Measurements from ENCODE around the gene TMEM182.

TMEM182 gene, protein sequence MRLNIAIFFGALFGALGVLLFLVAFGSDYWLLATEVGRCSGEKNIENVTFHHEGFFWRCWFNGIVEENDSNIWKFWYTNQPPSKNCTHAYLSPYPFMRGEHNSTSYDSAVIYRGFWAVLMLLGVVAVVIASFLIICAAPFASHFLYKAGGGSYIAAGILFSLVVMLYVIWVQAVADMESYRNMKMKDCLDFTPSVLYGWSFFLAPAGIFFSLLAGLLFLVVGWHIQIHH

DNA sequence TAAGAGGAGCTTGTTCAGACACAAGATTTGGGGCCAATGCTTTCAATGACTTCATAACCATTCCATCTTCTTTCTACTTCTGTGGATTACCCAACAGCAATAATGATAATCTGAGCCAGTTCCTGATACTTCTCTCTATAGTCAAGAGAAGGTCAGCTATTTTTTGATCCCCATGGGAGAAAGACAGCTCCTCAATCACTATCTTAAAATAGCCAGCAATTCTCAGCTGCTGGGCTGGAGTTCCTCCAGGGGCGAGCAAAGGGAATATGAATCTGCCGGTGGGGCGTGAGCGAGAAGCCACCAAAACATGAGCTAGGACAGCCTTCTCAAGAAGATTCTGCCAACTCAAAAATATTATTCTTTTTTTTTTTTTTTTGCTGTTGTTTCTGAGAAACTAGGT lies at the start of gene TMEM182:
TSS of gene TMEM182 (plus strand) at position 269 of the 400 bp plus-strand sequence. CDS start 187 bp downstream, outside the sequence.
- DNase-seq: no peak

DNA sequence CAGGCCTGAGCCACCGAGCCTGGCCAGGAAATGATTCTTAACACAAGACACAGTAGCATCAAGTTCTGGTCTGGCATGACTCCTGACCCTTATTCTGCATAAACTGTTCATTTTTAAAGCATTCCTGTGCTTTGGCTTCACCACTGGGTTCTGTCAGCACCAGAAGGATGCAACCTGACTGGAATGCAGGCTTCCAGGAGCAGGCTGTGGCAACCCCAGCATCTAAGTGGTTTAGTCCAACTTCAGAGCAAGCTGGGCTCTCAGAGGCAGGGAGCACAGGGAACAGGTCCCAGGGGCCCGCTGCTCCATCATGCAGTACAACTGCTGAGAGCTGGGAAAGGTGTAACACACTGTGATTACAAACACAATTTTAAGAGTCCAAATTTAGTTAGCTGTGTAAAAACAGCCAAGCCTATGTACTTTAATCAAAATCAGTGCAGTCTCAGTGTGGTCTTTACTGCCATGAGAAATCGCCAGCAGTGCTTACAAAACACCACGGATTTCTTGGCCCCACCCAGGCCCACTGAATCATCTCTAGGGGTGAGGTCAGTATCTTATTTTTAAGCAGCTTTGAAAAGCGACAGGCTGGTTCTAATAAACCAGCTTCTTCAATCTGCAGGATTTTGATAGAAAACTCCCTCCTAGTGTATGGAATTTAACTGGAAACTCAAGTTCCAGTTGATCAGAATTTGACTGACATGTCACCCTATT lies 44.4 kb upstream of the TMEM182 start:
- DNase-seq: no peak

DNA sequence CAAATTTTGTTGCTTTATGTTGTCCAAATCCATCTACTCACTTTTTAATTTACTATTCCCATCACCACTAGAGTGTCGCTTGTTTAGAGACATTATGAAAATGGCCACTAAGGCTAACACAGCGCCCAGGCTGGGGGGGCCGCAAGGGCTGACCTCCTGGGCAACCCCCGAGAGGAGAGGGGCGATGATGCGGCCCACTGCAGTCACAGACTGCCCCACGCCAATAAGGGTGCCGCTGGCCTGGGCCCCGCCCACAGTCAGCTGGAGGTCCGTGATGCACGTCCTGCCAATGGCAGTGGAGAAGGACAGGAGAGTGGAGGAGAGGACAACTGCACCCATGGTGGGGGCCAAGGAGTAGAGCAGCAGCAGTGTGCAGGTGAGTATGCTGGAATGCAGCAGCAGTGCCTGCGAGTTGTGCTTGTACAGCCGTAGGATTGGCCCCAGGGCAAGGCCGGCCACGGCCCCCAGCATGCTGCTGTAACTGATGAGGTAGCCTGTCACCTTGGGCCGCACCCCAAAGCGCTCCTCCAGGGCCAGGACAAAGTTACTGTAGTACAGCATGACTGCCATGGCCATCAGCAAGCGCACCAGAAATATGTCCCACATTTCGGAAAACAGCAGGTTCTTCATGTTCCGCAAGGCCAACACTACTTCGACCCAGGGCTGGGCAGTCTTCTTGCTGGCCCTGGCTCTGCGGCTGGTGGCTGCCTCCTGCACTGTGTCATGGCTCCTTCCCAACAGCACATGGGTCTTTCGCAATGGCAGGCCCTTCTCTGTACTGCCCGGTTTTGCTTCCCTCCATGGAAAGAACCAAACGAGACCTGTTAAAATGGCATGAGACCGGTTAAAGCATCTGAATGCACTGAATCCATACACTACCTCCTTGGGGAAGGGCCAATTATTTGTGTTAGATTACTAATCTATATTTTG lies 43.2 kb upstream of the TMEM182 start:
- no peak for DNase-seq

DNA sequence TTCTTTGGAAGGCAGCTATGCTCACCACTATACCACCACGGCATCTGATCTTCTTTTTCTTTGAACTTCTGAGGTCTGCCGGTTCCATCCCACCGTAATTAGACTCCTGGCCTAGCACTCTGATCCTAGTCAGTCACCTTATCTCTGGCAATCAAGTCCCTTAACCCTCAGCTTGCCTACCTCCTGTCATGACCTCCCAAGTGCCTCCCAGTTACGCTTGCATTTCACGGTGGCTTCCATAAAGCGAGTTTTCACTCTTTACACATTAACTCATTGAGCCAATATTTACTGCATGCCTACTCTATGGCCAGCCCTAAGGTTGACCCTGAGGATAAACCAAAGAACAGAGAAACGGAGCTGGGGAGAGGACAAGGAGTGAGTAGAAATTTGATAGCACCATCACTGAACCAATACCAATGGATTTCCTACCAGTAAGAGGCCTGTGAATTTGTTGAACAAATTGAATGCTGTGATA lies 37.8 kb upstream of the TMEM182 start:
- DNase-seq: no peak

DNA sequence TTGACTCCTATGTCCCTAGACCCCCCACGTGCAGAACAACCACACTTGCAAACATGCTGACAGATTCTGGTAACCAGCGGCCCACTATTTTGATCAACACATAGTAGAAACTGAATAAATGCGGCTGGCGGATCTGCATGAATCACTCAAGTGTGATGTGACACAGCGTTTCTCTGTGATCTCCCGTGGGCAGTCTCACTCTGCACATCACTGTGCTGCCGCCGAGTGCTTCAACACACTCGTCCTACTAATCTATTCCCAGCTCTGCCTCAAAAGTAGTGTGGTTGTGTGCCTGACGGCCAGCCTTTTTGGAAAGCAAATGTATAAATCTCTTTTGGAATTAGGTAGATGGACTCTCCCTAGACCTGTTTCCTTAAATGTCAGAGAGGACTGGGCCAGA lies 37.3 kb upstream of the TMEM182 start:
- no peak for DNase-seq

DNA sequence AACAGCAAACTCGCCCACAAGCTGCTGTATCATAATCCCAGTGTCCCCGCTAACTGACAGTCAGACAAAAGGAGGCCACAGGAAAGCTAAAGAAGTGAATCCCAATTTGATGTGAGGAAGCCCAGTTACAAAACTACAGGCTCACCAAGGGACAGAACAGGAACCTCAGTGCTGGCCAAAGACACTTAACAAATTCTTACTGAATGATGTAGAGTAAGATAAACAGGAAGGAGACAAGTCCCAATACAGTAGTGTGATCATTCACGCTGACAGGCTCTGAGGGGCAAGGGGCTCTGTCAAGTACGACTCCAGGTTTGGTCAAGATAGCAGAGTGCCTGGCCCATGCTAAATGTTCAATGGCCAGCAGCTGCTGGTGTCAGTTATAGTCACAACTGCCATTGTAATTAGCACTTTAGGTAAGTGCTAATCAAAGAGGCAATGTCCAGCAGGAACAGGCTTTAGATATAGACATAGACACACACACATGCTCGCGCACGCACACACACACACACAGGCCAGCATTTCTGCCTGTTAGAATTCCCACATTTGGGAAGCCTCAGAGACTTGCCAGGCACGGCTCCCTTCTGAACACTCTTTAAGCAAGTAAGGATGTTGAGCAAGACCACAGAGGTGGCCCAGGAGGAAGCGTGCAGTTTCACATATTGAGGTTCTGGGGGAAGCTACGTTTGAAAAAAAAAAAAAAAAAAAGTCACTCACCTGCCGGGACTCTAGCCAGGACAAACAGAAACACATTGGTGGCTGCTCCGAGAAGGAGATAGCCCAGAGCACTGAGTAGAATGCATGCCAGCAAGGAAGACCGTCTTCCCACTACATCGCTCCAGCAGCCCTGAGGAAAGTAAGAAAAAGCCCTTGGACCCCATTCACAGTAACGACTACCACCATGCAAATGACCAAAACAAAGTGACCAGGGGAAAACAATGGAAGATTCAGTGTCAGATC lies 35.4 kb upstream of the TMEM182 start:
- DNase-seq: no peak

DNA sequence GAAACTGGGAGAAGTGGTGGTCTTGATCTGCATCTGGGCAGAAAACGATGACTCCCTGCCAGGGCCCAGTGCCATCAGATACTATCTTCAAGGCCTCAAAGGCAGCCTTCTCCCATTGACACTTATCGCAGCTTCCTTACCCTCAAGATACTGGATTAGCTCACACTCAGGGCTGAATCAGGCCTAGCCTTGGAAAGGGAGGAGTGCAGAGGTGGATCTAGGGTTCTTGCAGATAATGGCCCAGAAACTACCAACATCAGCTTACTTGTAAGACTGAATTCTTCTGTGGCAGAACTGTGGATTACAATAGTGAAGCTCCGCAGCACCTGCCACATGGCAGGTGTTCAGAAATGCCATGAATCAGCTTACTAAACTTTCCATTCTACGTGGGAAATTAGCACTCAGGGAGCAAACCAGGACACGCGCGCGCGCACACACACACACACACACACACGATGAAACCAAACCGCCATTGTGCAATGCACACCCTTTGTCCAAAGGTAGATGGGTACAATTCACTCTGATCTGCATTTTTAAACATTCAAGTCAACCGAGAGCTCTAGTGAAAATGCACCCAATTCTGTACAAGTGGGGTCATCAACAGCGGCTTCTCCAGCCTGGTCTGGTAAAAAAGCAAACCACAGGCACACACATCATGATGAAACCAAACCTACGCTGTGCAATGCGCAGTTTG lies 26.3 kb upstream of the TMEM182 start:
- DNase-seq: peak; percentile 36

DNA sequence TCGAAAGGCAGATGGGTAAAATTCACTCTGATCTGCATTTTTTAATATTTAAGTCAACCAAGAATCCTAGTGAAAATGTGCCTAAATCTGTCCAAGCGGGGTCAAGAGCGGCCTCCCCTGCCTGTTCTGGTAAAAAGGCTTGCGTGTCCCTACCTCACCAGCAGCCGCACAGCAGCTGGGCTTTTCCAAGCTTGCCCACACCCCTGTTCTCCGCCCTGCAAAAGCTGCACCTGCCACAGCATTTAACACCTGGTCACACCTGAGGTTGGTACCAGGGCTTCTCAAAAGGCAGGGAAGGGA lies 25.8 kb upstream of the TMEM182 start:
- no peak for DNase-seq

DNA sequence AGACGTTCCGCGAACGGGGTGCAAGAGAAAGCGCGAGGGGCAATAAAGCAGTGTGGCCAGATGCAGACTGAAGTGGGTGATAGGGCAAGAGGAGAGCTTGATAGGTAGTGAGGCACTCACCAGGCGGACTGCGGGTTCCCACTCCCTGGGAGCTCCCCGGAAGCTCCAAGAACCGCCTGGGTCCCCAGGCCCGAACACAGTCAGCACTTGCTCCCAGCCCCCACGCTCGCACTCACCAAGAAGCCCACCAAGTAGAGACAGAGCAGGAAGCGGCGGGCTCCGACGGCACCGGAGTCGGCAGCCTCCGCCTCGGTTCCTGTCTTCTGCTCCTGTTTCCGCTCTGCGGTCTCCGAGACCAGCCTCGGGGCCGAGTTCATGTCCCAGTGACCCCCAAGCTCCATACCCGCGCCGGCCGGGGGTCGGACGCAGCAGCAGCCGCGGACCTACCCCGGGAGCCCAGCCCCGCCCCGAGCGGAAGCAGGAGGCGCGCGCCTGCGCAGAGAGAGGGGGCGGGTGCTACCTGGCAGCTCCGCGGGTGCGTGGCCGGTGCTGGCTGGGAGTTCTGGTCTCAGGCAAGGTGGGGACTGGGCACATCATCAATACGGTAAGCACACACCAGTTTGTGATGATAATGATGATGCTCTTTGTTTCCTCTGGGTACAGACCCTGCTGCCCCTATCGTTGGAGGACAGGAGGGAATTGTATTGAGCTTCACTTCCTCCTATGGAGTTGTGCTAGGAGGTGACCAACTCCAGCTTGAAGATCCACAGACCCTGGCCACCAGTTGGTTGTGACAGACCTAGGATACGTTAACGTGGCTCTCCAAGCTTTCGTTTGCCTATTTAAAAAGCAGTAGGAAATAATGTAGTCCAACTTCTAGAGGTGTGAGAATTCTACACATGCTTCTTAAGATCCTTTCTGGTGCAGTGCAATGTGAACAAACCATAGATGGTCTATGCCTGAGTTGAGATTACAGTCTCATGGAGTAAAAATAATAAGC lies 25.1 kb upstream of the TMEM182 start:
- peak; percentile 68 for DNase-seq

DNA sequence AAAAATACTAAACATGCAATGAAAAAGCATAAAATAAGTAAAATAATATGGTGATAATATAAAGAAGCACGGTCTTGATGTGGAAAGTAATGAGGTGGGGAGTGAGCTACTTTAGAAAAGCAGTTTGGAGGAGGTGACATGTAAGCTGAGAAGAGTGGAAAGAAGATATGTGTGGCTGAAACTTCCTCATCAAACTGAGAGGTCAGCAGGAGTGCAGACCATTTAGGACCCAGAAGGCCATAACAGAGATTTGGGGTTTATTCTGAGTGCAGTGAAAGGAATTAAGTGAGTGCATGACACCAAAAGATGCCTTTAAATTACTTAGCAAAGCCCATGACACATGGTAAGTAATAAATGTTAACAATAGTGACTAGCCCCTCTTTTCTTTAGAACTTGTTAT lies 24.4 kb upstream of the TMEM182 start:
- no peak for DNase-seq

DNA sequence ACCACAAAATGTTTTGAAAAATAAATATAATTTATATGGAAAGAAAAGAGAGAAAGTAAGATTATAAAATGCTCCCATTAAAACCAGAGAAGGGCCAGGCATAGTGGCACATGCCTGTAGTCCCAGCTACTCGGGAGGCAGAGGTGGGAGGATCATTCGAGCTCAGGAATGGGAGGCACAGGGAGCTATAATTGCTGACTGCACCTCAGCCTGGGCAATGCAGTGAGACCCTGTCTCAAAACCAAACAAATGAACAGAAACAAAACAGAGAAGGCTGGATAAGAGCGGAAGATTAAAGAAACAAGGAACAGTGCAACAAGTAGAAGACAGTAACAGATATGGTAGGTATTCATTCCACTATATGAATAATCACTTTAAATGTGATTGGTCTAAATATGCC lies 18.6 kb upstream of the TMEM182 start:
- no peak for DNase-seq

DNA sequence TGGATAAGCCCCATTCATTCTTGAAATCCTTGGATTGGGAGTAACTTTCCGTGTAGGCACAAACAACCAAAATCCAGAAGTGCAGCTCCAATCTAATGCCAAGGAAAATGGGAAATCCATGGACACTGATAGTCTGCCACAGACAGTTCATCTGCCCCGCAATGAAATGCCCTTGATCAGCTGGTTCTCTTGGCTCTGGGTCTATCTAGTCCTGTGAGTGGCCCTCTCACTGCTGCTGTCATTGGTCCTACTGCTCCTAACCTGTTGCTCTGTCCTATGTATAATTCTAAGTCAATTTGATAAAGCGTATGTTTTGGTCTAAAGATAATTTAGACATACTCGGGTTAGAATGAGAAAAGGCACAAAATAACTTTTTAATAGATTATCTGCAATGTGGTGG lies 13.7 kb upstream of the TMEM182 start:
- no peak for DNase-seq

DNA sequence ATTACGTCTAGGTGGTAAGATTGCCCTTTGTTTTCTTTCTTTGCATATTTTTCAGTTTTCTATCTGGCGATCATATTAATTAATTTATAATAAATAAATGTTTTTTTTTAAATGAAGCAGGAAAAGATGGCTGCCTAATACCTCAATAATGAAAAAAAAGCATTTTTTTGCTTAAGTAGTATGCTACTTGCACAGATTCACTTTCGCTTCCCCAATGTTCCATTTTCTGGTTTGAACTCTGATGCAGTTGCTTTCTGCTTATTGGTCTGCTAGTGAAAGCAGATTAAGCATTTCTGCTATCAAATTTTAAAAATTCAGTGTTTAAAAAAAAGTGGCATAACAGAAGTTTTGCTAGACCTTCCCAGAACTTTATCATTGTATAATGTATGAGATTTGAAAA lies 11.9 kb upstream of the TMEM182 start:
- DNase-seq: no peak

DNA sequence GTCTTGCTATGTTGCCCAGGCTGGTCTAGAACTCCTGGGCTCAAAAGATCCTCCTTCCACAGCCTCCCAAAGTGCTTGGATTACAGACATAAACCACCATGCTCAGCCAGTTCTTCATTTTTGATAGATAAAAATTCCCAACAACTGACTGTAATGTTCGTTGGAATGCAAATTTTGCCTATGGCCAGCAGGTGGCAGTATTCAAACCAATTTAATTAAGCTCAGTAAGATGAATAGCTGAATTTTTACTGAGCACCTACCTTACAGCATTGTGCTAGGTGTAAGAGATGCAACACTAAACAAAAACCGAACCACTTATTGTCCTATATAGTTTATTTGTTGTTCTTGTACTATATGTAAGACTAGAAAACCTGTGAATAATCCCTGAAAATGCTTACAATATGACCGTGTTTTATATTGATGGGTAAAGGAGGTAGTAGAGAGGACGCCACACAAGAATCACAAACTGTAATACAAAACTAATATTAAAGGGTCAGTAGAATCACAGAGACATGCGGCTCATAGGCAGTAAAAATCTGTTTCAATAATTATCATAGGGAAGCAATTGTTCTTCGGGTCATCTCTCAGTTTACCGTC lies 8.2 kb upstream of the TMEM182 start:
- peak; percentile 47 for DNase-seq

DNA sequence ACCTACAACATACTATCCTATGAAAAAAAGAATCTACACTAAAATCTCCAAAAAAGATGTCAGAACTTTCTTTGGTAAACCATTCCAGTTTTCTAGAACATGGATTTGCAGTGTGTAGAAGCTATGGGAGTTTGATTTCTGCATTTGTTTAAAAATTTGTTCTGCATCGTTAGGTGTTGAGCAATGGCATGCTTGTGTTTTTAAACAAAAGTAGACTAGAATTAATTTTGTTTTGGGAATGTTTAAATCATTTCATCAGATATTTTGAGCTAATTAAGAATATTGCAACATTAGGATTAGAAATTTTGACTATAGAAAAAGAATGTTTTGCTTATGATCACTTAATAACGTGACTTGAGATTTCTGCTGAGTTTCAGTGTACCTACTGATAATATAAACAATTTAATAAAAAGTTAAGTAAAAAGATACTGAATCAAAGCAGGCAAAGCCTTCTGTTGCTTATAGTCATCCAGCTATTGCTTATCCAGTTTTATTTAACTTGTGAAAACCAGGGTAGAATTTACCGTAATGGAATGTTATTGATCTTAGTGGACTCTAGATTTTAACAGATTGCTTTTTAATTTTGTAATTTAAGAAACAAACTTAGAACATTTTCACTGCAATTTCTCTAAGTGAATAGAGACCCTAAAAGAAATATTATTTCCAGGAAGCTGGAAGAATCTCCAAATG lies 7.2 kb upstream of the TMEM182 start:
- no peak for DNase-seq

DNA sequence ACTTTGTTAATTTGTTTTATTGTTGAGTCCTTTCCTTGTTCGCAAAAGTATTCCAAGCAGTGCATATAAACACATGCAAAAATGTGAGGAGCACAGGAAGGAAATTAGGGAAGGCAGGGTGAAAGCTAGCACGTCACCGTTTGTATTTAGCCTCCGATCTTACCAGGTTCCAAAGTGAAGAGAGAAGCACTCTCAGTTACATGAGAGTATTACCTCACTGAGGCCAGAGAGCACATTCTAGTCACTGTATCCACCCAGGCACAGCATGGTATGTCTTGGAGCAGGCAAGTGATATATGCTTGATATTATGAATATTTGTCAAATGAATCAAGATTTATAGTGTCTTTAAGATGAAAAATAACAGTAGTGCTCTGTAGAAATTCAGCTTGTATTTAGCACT lies 6.5 kb upstream of the TMEM182 start:
- DNase-seq: no peak

DNA sequence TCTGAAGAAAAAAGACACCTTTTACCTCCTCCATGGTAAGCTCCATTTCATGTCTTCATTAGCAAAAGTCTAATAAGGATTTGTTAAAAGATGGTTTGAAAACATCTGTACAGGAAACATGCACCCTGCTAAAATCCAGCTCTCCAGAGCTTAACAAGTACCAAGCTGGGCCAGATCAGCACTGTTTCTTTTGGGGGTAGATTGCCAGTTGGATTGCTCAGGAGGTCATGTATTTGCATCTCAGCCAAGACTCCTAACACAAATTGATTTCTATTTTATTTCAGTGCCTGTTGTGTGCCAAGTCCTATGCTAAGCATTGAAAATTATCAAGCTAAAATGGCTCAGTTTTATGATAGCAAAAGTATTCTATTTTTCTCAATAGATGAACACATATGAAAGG lies 3.4 kb upstream of the TMEM182 start:
- no peak for DNase-seq

DNA sequence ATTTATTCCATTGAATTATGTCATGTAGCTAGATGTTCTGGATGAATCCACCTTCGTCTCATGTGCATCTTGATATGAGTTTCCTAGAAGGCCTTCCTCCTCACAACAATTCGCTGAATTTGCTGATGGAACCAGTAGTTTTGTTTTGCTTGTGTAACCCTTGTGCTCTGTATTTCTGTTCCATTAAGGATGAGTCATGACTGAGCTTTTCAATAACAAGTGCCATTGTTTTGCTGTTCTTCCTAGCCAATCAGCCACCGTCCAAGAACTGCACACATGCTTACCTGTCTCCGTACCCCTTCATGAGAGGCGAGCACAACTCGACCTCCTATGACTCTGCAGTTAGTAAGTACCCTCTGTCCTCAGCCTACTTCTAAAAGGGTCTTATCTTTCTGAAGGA lies 2.3 kb downstream of the TMEM182 start:
- no peak for DNase-seq

DNA sequence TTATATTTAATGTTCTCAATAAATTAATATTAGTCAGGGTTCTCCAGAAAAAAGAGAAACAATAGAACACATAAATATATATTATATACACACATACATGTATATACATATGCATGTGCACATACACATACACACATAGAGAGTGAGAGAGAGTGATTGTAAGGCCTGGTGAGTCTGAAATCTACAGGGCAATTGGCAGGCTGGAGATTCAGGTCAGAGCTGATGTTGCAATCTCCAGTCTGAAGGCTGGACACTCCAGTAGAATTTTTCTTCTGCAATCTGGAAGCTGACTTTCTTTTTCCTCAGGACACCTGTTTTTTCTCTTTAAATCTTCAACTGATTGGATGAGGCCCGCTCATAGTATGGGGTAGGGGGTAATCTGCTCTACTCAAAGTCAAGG lies 3.2 kb downstream of the TMEM182 start:
- no peak for DNase-seq

DNA sequence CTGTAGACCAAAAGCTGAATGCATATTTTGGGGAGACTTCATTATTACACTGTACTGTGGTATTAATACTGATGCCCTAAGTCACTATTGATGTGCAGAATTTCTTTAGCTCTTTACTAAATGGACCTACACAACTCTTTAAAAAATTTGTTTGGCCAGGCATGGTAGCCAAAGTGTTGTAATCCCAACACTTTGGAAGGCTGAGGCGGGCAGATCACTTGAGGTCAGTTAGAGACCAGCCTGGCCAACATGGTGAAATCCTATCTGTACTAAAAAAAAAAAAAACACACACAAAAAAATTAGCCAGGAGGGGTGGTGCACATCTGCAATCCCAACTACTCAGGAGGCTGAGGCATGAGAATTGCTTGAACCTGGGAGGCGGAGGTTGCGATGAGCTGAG lies 6.4 kb downstream of the TMEM182 start:
- DNase-seq: no peak

Data from NCI-H1105 treated with DMSO at 0.1 percent for 48 hours (cell line).